Measurements from ENCODE around the gene SLC44A2.
A peak's percentile ranks its signal among the peaks of the same experiment; 100 is the strongest.
"Not testable (repeated sequence)": the region's sequence is repeated elsewhere in the genome, so short reads cannot be mapped to it uniquely, and the experiment has no call there.

The SLC44A2 gene

DNA sequence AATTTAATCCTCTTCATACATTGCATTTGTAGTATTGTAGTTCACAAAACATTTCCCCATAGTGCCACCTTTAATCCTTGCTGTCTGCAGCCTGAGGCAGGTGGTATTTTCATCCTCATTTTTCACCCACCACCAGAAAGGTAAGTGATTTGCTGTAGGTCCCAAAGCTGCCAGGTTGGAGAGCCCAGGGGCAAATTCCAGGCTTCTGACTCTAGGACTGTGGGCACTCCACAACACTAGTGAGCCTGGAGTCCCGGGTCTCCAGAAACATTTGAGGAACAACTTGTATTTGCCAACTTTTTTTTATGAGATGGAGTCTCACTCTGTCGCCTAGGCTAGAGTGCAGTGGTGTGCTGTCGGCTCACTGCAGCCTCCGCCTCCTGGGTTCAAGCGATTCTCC, 35.0 kb downstream of the SLC44A2 start:
- no peak overlapping the region for H3K4me3 ChIP-seq (ENCODE audit: low read depth, low read length)
- TF ChIP-seq, protein P1, sequence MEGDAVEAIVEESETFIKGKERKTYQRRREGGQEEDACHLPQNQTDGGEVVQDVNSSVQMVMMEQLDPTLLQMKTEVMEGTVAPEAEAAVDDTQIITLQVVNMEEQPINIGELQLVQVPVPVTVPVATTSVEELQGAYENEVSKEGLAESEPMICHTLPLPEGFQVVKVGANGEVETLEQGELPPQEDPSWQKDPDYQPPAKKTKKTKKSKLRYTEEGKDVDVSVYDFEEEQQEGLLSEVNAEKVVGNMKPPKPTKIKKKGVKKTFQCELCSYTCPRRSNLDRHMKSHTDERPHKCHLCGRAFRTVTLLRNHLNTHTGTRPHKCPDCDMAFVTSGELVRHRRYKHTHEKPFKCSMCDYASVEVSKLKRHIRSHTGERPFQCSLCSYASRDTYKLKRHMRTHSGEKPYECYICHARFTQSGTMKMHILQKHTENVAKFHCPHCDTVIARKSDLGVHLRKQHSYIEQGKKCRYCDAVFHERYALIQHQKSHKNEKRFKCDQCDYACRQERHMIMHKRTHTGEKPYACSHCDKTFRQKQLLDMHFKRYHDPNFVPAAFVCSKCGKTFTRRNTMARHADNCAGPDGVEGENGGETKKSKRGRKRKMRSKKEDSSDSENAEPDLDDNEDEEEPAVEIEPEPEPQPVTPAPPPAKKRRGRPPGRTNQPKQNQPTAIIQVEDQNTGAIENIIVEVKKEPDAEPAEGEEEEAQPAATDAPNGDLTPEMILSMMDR (conservative IDR thresholded peaks at IDR 0.05; ENCODE audit: low read depth, low read length): no peak
- DNase-seq (ENCODE audit: low read depth): no peak

DNA sequence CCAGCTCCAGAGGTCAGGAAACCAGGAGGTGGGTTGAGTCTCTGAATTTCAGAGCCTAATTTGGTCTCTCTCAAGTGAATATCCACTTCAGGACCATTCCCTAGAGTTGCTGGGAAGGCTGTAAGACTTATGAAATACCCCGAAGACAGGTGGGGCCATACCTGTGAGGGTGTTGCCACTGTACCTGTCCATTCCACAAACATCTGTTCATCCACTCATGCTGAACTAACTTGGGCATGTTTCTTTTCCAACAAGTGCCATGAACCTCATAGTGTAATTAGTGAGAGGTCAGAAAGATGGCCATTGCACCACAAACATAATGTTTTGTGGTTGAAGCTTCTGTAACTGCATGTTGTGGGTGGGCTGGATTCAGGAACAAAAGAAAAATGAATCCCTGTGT, 36.6 kb downstream of the SLC44A2 start:
- no peak for DNase-seq (ENCODE audit: low read depth)
- H3K4me3 ChIP-seq (ENCODE audit: low read depth, low read length): no peak overlapping the region
- TF ChIP-seq, protein P1 (conservative IDR thresholded peaks at IDR 0.05; ENCODE audit: low read depth, low read length): no peak

DNA sequence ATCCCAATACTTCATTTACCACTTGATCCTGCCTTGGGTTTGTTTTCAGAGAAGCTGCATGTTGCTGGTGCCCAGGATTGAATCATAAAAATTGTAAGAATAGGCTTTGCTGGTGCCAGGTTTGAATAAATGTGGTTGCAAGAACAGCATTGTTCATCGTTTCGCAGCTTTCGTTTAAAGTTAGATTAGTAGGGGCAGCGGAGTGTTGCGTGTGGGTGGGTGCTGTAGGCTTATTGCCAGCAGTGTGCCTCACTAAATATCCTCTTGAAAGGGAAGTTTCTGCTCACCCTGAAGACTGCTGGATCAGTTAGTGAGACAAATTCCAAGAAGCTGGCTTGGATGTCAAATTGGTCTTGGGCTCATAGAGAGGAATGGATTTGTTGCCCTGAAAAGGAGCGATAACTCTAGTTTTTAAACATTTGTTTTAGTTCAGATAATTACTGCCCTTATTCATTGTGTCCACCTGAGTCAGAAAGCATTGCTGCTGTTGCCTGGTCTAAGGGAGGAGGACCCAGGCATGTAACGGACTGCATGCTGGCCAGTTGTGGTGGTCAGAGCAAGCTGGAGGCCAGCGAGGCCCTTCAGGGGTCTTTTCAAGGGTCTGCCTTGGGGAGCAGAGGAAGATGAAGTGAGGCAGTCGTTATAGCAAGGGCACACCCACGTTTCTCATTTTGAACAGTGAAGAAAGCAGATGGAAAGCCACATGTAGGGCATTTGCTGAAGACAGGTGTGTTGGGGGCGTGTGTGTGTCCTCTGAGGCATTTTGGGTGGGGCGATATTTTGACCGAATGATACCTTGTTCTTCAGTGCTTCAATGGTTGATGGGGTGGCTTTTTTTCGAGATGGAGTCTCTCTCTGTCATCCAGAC, 37.3 kb downstream of the SLC44A2 start:
- TF ChIP-seq, protein P1 (conservative IDR thresholded peaks at IDR 0.05; ENCODE audit: low read depth, low read length): no peak
- no peak for DNase-seq (ENCODE audit: low read depth)
- no peak overlapping the region for H3K4me3 ChIP-seq (ENCODE audit: low read depth, low read length)

DNA sequence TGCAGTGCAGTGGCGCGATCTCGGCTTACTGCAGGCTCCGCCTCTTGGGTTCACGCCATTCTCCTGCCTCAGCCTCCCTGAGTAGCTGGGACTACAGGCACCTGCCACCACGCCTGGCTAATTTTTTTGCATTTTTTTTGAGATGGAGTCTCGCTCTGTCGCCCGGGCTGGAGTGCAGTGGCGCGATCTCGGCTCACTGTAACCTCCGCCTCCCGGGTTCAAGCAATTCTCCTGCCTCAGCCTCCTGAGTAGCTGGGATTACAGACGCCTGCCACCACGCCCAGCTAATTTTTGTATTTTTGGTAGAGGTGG, 37.9 kb downstream of the SLC44A2 start:
- not testable (repeated sequence) for DNase-seq (ENCODE audit: low read depth); H3K4me3 ChIP-seq (ENCODE audit: low read depth, low read length)

DNA sequence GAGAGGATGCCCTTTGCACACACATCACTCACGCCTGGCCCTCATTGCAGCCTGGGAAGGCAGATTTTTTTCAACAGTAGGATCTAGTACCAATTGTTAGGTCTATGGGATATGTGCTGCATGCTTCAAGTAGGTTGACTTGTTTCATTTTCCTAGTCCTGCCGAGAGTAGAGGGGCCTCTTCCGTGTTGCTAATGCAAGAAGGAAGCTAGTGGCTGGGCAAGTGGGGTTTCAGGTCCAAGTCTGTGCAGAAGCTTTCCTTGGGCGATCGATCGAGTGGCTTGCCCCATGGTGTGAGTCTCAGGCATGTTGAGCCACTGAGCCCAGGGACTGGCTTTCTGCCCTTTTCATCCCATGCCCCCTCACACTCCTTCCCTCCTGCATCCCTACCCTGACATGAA, 42.5 kb downstream of the SLC44A2 start:
- TF ChIP-seq, protein P1 (conservative IDR thresholded peaks at IDR 0.05; ENCODE audit: low read depth, low read length): no peak
- DNase-seq (ENCODE audit: low read depth): no peak

DNA sequence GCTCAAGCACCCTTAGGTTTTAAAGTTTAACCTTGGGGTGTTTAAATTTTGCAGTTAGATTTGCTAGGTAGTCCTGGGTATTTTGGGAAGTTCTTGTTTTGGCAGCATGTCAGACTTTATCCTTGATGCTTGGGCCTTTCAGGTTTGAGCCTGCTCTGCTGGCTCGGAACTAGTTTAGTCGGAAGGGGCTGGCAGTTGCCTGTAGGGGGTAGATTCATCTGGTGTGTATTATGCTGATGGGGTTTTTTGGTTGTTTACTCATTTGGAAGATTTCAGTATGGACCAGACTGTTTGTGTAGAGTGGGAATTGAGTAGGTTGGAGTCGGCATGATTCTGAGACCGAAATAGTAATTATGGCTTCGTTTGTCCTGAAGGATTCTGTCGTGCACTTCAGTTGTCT, 43.9 kb downstream of the SLC44A2 start:
- no peak overlapping the region for H3K4me3 ChIP-seq (ENCODE audit: low read depth, low read length)
- no peak for DNase-seq (ENCODE audit: low read depth)
- TF ChIP-seq, protein P1 (conservative IDR thresholded peaks at IDR 0.05; ENCODE audit: low read depth, low read length): no peak

More for the DNA sequence above, 42.5 kb downstream of the SLC44A2 start:
- no peak overlapping the region for H3K4me3 ChIP-seq (ENCODE audit: low read depth, low read length)

DNA sequence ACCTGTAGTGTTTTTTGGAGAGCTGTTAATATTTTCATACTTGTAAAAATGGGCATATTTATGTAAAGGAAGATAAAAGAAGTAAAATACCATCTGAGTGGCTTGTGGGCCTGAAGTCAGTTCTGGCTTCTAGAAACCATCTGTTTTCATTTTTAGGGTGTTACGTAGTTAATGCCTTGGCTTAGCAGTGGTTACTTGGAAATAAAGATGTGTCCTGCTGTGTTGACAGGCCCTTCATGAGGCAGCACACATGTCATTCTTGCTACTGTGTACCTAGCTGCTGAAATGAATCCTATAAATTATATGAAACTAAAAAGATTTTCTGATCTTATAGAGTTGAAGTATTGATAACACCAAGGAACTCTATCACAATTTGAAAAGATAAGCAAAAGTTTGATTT, 44.8 kb downstream of the SLC44A2 start:
- H3K4me3 ChIP-seq (ENCODE audit: low read depth, low read length): no peak overlapping the region
- TF ChIP-seq, protein P1 (conservative IDR thresholded peaks at IDR 0.05; ENCODE audit: low read depth, low read length): no peak
- peak; percentile 38 for DNase-seq (ENCODE audit: low read depth)
